Kasumi-1 (cell line): ENCODE results near the gene RGS6.

ENCODE experiments used
- DNase-seq, 2 experiments: peaks; one replicate each; lab custom pipeline; 2025; lab: John Stamatoyannopoulos, UW

Gene RGS6

GRCh38 chr14:72550513-72550912, 618.3 kb downstream of the RGS6 start:
- no peak for DNase-seq

- DNase-seq, result no peak
Measured at GRCh38 chr14:72552236-72552635, 620.0 kb downstream of the RGS6 start.

GRCh38 chr14:72553161-72553560, 620.9 kb downstream of the RGS6 start:
- no peak for DNase-seq

- DNase-seq, result no peak
Measured at GRCh38 chr14:72553656-72554055, 621.4 kb downstream of the RGS6 start.

GRCh38 chr14:72554401-72554800, 622.2 kb downstream of the RGS6 start:
- DNase-seq, result no peak

- no peak for DNase-seq
Measured at GRCh38 chr14:72554994-72555608, 622.9 kb downstream of the RGS6 start.

- DNase-seq, result no peak
Measured at GRCh38 chr14:72555609-72556000, 623.4 kb downstream of the RGS6 start.

GRCh38 chr14:72557671-72558070, 625.4 kb downstream of the RGS6 start:
- DNase-seq, result no peak

GRCh38 chr14:72558721-72559120, 626.5 kb downstream of the RGS6 start:
- DNase-seq, result no peak

- no peak for DNase-seq
Measured at GRCh38 chr14:72559202-72559601, 627.0 kb downstream of the RGS6 start.

- no peak for DNase-seq
Measured at GRCh38 chr14:72559669-72560255, 627.5 kb downstream of the RGS6 start.

GRCh38 chr14:72560331-72560730, 628.1 kb downstream of the RGS6 start:
- no peak for DNase-seq

GRCh38 chr14:72560889-72561493, 628.8 kb downstream of the RGS6 start:
- no peak for DNase-seq

GRCh38 chr14:72562300-72562699, 630.1 kb downstream of the RGS6 start:
- DNase-seq, result no peak

- no peak for DNase-seq
Measured at GRCh38 chr14:72563676-72564075, 631.4 kb downstream of the RGS6 start.

- no peak for DNase-seq
Measured at GRCh38 chr14:72565149-72565559, 632.9 kb downstream of the RGS6 start.

GRCh38 chr14:72565917-72566316, 633.7 kb downstream of the RGS6 start:
- no peak for DNase-seq

GRCh38 chr14:72567226-72567625, 635.0 kb downstream of the RGS6 start:
- no peak for DNase-seq

- no peak for DNase-seq
Measured at GRCh38 chr14:72568296-72568992, 636.2 kb downstream of the RGS6 start.

GRCh38 chr14:72573725-72574417, 641.6 kb downstream of the RGS6 start:
- no peak for DNase-seq

GRCh38 chr14:72574715-72575114, 642.5 kb downstream of the RGS6 start:
- no peak for DNase-seq

- no peak for DNase-seq
Measured at GRCh38 chr14:72576258-72576657, 644.0 kb downstream of the RGS6 start.
